D721Med (cell line): ENCODE data around the gene METTL9.

Source experiments
- DNase-seq: peaks from one replicate; pipeline ENCODE4 v3.0.0; 2011; ENCODE audit warnings: low spot score; ENCODE audit not compliant: insufficient read length
- FAIRE-seq: peaks from 2 replicates; lab custom pipeline; 2011; peaks lifted over from hg19 to GRCh38; lab: Jason Lieb, UNC
- TF ChIP-seq, protein P1 (sequence below): IDR thresholded peaks from 2 replicates; pipeline ENCODE4 v1.5.1; 2012; ENCODE audit warnings: mild to moderate bottlenecking, control low read depth; ENCODE audit not compliant: insufficient read depth; ENCODE audit errors: missing control alignments

The METTL9 gene

DNA sequence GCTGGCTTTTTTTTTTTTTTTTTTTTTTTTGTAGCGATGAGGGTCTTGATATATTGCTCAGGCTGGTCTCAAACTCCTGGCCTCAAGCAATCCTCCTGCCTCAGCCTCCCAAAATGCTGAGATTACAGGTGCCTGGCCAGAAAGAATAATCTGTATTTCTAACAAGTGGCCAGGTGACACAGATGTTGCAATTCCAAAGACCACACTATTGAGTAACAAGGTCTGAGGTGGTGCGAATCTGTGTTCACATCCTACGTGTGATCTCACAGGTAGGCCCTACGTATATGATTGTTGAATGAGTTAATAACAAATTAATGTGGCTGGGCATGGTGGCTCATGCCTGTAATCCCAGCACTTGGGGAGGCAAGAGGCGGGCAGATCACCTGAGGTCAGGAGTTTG is 97.7 kb downstream of the METTL9 start:
- FAIRE-seq (no peak), DNase-seq (no peak)
- TF ChIP-seq, protein P1, sequence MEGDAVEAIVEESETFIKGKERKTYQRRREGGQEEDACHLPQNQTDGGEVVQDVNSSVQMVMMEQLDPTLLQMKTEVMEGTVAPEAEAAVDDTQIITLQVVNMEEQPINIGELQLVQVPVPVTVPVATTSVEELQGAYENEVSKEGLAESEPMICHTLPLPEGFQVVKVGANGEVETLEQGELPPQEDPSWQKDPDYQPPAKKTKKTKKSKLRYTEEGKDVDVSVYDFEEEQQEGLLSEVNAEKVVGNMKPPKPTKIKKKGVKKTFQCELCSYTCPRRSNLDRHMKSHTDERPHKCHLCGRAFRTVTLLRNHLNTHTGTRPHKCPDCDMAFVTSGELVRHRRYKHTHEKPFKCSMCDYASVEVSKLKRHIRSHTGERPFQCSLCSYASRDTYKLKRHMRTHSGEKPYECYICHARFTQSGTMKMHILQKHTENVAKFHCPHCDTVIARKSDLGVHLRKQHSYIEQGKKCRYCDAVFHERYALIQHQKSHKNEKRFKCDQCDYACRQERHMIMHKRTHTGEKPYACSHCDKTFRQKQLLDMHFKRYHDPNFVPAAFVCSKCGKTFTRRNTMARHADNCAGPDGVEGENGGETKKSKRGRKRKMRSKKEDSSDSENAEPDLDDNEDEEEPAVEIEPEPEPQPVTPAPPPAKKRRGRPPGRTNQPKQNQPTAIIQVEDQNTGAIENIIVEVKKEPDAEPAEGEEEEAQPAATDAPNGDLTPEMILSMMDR = no peak

GRCh38 chr16:21698169-21699032 is 99.0 kb downstream of the METTL9 start:
- no peak for DNase-seq
- no peak for FAIRE-seq
- TF ChIP-seq, protein P1 = no peak

- no peak for DNase-seq
- TF ChIP-seq, protein P1 = no peak
- no peak for FAIRE-seq
Observed at GRCh38 chr16:21701271-21701670, 101.9 kb downstream of the METTL9 start.

- TF ChIP-seq, protein P1 = no peak
- no peak for FAIRE-seq
- DNase-seq = no peak
Observed at GRCh38 chr16:21702276-21702675, 102.9 kb downstream of the METTL9 start.

- FAIRE-seq (no peak), DNase-seq (no peak)
- TF ChIP-seq, protein P1 = no peak
Observed at GRCh38 chr16:21703156-21703555, 103.8 kb downstream of the METTL9 start.

DNA sequence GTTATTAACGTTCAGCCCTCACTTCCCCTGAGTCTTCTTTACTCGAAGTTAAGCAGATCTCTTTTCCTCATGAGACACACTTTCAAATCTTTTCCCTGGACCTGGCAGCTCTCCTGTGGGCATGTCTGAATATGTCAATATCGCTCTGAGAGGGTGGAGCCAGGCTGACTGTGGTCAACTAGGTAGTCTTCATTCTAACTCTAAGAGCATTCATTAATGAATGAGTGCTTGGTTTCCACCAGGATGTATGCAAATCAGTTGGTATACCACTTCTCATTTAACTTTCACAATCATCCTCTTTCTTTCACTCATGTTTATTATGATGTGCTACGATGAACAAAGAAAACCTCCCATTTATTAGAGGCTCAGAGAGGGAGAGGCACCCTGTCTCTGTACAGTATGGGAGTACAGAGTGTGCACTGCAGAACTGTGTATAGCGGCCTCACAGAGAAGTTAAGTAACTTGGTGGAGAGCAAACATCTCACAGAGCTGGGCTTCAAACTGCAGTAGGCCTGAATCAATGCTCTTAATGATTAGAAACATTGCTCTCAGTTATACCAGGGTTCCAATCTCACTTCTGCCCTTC is 104.3 kb downstream of the METTL9 start:
- FAIRE-seq (no peak), DNase-seq (no peak)
- TF ChIP-seq, protein P1 = no peak

DNA sequence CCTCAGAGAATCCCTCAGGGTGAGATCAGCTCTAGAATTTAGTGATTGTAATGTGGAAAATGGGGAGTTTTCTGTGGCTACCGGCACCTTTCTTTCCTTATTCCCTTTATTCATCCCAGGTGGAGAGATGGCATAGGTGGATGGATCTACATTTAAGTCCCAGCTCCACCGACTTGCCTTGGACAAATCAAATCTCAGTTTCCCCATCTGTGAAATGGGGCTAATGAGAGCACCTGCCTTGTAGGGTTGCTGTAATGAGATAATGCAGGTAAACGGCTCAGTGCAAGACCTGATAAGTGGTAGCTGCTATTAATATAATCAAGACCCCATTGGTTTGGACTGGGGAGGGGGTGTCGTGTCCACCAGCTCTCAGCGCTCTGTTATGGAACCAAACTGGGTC is 104.9 kb downstream of the METTL9 start:
- DNase-seq (no peak), FAIRE-seq (no peak)
- TF ChIP-seq, protein P1 = no peak
